ENCODE measurements around the gene CPT1A.
A peak's percentile ranks its signal among the peaks of the same experiment; 100 is the strongest.

CPT1A gene

DNA sequence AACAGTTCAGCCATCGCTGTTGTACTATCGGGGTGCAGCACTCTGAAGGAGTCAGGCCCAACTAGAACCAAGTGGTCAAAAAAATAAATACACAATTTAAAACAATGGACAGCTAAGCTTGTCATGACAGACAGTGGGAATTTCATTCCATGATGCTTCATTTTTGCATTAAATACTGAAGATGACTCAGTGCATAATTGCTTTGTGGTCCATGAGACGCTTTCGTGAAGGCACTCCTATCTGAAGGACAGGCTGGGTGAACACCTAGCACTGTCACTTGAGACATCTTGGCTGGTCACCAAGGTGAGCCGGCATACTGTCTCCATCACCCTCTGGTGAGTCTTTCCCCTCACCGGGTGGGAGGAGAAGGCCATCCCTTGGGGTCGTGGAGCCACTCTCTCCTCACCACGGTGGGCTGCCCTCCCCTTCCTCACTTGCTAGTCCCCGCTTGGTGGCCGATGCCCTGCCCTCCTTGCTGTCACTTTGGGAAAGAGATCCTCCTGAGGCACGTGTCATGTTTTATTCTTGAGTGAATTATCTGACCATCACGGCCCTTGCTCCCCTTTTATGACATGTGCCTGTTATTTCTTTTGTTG, 85.4 kb downstream of the CPT1A start:
- H3K36me3 ChIP-seq (ENCODE audit: control insufficient read depth in 2 of 2, insufficient read depth in 2 of 2, low read length in 2 of 2) = peaks cover 32 to 45% of the 10 kb centered on the region in 2 donors
- H3K27ac ChIP-seq (ENCODE audit: low read length) = no peak overlapping the region
- no peak overlapping the region for H3K4me3 ChIP-seq (ENCODE audit: low read length in 2 of 2)
- H3K27me3 ChIP-seq (ENCODE audit: control insufficient read depth in 1 of 2, insufficient read depth in 2 of 2, low read length in 2 of 2) = no peaks in the 10 kb centered on the region
- no peak overlapping the region for H3K9ac ChIP-seq (ENCODE audit: low read length in 2 of 2)
- H3K4me1 ChIP-seq (ENCODE audit: control insufficient read depth, insufficient read depth, low read length) = no peaks in the 10 kb centered on the region
- H3K9me3 ChIP-seq (ENCODE audit: control insufficient read depth in 2 of 2, low read length in 2 of 2) = no peaks in the 10 kb centered on the region

- Histone ChIP-seq H3K36me3 (ENCODE audit: control insufficient read depth in 2 of 2, insufficient read depth in 2 of 2, low read length in 2 of 2) (peaks cover 23 to 26% of the 10 kb centered on the region in 2 donors), H3K4me1 (ENCODE audit: control insufficient read depth, insufficient read depth, low read length) (no peaks in the 10 kb centered on the region), H3K9ac (ENCODE audit: low read length in 2 of 2) (no peak overlapping the region), H3K4me3 (ENCODE audit: low read length in 2 of 2) (no peak overlapping the region), H3K9me3 (ENCODE audit: control insufficient read depth in 2 of 2, low read length in 2 of 2) (no peaks in the 10 kb centered on the region), H3K27ac (ENCODE audit: low read length) (no peak overlapping the region), H3K27me3 (ENCODE audit: control insufficient read depth in 1 of 2, insufficient read depth in 2 of 2, low read length in 2 of 2) (no peaks in the 10 kb centered on the region)
Observed at GRCh38 chr11:68753300-68753699, 88.4 kb downstream of the CPT1A start.

DNA sequence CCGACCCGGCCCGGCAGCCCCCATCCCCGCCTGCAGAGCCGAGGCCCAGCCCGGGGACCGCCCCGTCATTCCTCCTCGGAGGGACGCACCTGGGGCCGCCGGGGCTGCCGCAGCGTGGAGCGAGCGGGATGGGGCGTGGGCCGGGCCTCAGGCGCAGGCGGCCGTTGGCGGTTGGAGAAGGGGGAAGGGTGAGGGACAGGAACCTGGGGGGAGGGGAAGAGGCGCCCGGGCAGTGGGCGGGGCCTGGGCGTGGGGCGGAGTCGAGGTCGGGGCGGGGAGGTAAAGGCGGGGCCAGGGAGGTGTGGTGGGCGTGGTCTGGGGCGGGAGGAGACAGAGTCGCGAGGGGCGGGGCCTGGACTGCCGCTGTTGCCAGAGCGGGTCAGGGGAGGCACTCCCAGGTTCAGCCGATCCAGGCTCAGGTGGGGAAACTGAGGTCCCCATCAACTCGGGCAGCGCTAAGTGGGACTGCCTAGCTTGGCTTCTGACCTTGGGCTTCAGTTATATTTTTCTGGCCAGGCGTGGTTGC, 90.3 kb downstream of the CPT1A start, which contains the start of gene TESMIN:
TSS of gene TESMIN (minus strand) at position 190 of the 526 bp plus-strand sequence. CDS start 860 bp downstream, outside the sequence.
- no peak within 1 kb of the TSS for H3K27ac ChIP-seq (ENCODE audit: low read length)
- no peaks in the 10 kb centered on the region for H3K9me3 ChIP-seq (ENCODE audit: control insufficient read depth in 2 of 2, low read length in 2 of 2)
- H3K4me1 ChIP-seq (ENCODE audit: control insufficient read depth, insufficient read depth, low read length) = no peaks in the 10 kb centered on the region
- H3K9ac ChIP-seq (ENCODE audit: low read length in 2 of 2) = no peak within 1 kb of the TSS
- H3K36me3 ChIP-seq (ENCODE audit: control insufficient read depth in 2 of 2, insufficient read depth in 2 of 2, low read length in 2 of 2) = peaks cover 5 to 8% of the 10 kb centered on the region in 2 donors
- H3K27me3 ChIP-seq (ENCODE audit: control insufficient read depth in 1 of 2, insufficient read depth in 2 of 2, low read length in 2 of 2) = no peaks in the 10 kb centered on the region
- peak within 1 kb of the TSS in 1 of 2 donors; percentile 22 for H3K4me3 ChIP-seq (ENCODE audit: low read length in 2 of 2)

DNA sequence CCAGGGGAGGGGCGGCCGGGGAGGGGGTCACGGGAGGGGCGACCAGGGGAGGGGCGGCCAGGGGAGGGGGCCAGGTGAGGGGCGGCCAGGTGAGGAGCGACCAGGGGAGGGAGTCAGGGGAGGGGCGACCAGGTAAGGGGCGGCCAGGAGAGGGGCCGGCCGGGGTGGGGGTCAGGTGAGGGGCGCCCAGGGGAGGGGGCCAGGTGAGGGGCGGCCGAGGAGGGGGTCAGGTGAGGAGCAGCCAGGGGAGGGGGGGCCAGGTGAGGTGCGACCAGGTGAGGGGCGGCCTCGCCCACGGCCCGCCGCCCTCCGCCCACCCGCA, 90.8 kb downstream of the CPT1A start:
- Histone ChIP-seq H3K27me3 (ENCODE audit: control insufficient read depth in 1 of 2, insufficient read depth in 2 of 2, low read length in 2 of 2) (no peaks in the 10 kb centered on the region), H3K27ac (ENCODE audit: low read length) (no peak overlapping the region), H3K9me3 (ENCODE audit: control insufficient read depth in 2 of 2, low read length in 2 of 2) (no peaks in the 10 kb centered on the region), H3K36me3 (ENCODE audit: control insufficient read depth in 2 of 2, insufficient read depth in 2 of 2, low read length in 2 of 2) (peaks cover under 1 to 4% of the 10 kb centered on the region in 2 donors), H3K4me3 (ENCODE audit: low read length in 2 of 2) (peak overlapping the region in 1 of 2 donors; percentile 22), H3K9ac (ENCODE audit: low read length in 2 of 2) (no peak overlapping the region), H3K4me1 (ENCODE audit: control insufficient read depth, insufficient read depth, low read length) (no peaks in the 10 kb centered on the region)

- peaks cover 0 to 4% of the 10 kb centered on the region in 2 donors for H3K36me3 ChIP-seq (ENCODE audit: control insufficient read depth in 2 of 2, insufficient read depth in 2 of 2, low read length in 2 of 2)
- no peaks in the 10 kb centered on the region for H3K4me1 ChIP-seq (ENCODE audit: control insufficient read depth, insufficient read depth, low read length)
- H3K27me3 ChIP-seq (ENCODE audit: control insufficient read depth in 1 of 2, insufficient read depth in 2 of 2, low read length in 2 of 2) = no peaks in the 10 kb centered on the region
- H3K4me3 ChIP-seq (ENCODE audit: low read length in 2 of 2) = no peak overlapping the region
- no peak overlapping the region for H3K9ac ChIP-seq (ENCODE audit: low read length in 2 of 2)
- no peak overlapping the region for H3K27ac ChIP-seq (ENCODE audit: low read length)
- H3K9me3 ChIP-seq (ENCODE audit: control insufficient read depth in 2 of 2, low read length in 2 of 2) = no peaks in the 10 kb centered on the region
Observed at GRCh38 chr11:68750195-68751003, 91.3 kb downstream of the CPT1A start.

- Histone ChIP-seq H3K9ac (ENCODE audit: low read length in 2 of 2) (no peak overlapping the region), H3K4me3 (ENCODE audit: low read length in 2 of 2) (no peak overlapping the region), H3K4me1 (ENCODE audit: control insufficient read depth, insufficient read depth, low read length) (no peaks in the 10 kb centered on the region), H3K27me3 (ENCODE audit: control insufficient read depth in 1 of 2, insufficient read depth in 2 of 2, low read length in 2 of 2) (no peaks in the 10 kb centered on the region), H3K9me3 (ENCODE audit: control insufficient read depth in 2 of 2, low read length in 2 of 2) (no peaks in the 10 kb centered on the region), H3K36me3 (ENCODE audit: control insufficient read depth in 2 of 2, insufficient read depth in 2 of 2, low read length in 2 of 2) (peaks cover 0 to 4% of the 10 kb centered on the region in 2 donors), H3K27ac (ENCODE audit: low read length) (no peak overlapping the region)
Observed at GRCh38 chr11:68749229-68750123, 92.2 kb downstream of the CPT1A start.

GRCh38 chr11:68748061-68748460, 93.7 kb downstream of the CPT1A start:
- Histone ChIP-seq H3K27ac (ENCODE audit: low read length) (no peak overlapping the region), H3K9ac (ENCODE audit: low read length in 2 of 2) (no peak overlapping the region), H3K27me3 (ENCODE audit: control insufficient read depth in 1 of 2, insufficient read depth in 2 of 2, low read length in 2 of 2) (no peaks in the 10 kb centered on the region), H3K36me3 (ENCODE audit: control insufficient read depth in 2 of 2, insufficient read depth in 2 of 2, low read length in 2 of 2) (no peaks in the 10 kb centered on the region), H3K9me3 (ENCODE audit: control insufficient read depth in 2 of 2, low read length in 2 of 2) (no peaks in the 10 kb centered on the region), H3K4me3 (ENCODE audit: low read length in 2 of 2) (no peak overlapping the region), H3K4me1 (ENCODE audit: control insufficient read depth, insufficient read depth, low read length) (no peaks in the 10 kb centered on the region)

- no peak overlapping the region for H3K27ac ChIP-seq (ENCODE audit: low read length)
- H3K4me3 ChIP-seq (ENCODE audit: low read length in 2 of 2) = no peak overlapping the region
- no peaks in the 10 kb centered on the region for H3K27me3 ChIP-seq (ENCODE audit: control insufficient read depth in 1 of 2, insufficient read depth in 2 of 2, low read length in 2 of 2)
- no peaks in the 10 kb centered on the region for H3K4me1 ChIP-seq (ENCODE audit: control insufficient read depth, insufficient read depth, low read length)
- H3K36me3 ChIP-seq (ENCODE audit: control insufficient read depth in 2 of 2, insufficient read depth in 2 of 2, low read length in 2 of 2) = no peaks in the 10 kb centered on the region
- no peaks in the 10 kb centered on the region for H3K9me3 ChIP-seq (ENCODE audit: control insufficient read depth in 2 of 2, low read length in 2 of 2)
- no peak overlapping the region for H3K9ac ChIP-seq (ENCODE audit: low read length in 2 of 2)
Observed at GRCh38 chr11:68743539-68743938, 98.2 kb downstream of the CPT1A start.

DNA sequence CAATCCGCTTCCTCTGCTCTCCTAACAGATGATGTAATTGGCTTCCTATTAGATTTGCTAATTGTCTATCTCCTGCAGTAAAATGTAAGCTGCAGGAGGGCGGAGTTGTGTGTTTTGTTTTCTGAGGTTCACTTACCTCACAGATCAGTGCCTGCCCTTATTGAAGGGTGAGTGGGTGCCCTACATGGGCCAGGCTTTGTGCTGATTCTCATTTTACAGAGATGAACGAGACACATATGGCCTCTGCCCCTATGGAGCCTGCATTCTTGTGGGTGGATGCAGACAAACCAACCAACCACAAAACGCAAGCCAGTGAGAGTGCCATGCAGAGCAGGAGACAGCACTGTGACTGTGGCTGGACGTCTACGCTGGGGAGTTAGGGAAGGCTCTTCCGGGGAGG, 100.3 kb downstream of the CPT1A start:
- Histone ChIP-seq H3K4me3 (ENCODE audit: low read length in 2 of 2) (no peak overlapping the region), H3K27me3 (ENCODE audit: control insufficient read depth in 1 of 2, insufficient read depth in 2 of 2, low read length in 2 of 2) (no peaks in the 10 kb centered on the region), H3K9ac (ENCODE audit: low read length in 2 of 2) (no peak overlapping the region), H3K27ac (ENCODE audit: low read length) (no peak overlapping the region), H3K36me3 (ENCODE audit: control insufficient read depth in 2 of 2, insufficient read depth in 2 of 2, low read length in 2 of 2) (no peaks in the 10 kb centered on the region), H3K4me1 (ENCODE audit: control insufficient read depth, insufficient read depth, low read length) (no peaks in the 10 kb centered on the region), H3K9me3 (ENCODE audit: control insufficient read depth in 2 of 2, low read length in 2 of 2) (no peaks in the 10 kb centered on the region)

DNA sequence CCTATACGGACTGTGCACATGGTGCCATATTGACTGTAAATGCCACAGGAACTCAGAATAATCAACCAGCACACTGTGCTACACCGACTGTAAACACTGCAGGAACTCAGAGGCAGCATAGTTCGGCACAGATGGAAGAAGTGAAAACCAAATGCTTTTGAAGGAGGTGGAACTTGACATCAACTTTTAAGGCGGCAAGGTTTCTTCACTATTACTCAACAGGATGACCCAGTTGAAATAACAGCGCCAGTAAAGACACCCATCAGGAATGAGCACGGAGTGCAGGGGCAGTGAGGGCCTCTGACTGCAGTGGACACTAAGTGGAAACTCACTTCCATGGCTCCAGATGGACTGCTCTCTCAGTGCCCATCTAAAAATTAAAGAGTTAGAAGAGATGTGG, 106.1 kb downstream of the CPT1A start:
- H3K27me3 ChIP-seq (ENCODE audit: control insufficient read depth in 1 of 2, insufficient read depth in 2 of 2, low read length in 2 of 2) = peaks cover 0 to 5% of the 10 kb centered on the region in 2 donors
- H3K4me1 ChIP-seq (ENCODE audit: control insufficient read depth, insufficient read depth, low read length) = no peaks in the 10 kb centered on the region
- H3K9me3 ChIP-seq (ENCODE audit: control insufficient read depth in 2 of 2, low read length in 2 of 2) = no peaks in the 10 kb centered on the region
- H3K36me3 ChIP-seq (ENCODE audit: control insufficient read depth in 2 of 2, insufficient read depth in 2 of 2, low read length in 2 of 2) = no peaks in the 10 kb centered on the region
- no peak overlapping the region for H3K4me3 ChIP-seq (ENCODE audit: low read length in 2 of 2)
- no peak overlapping the region for H3K27ac ChIP-seq (ENCODE audit: low read length)
- H3K9ac ChIP-seq (ENCODE audit: low read length in 2 of 2) = no peak overlapping the region
